Fibroblast of mammary gland (primary cell): Measurements from ENCODE around the gene TREML2.
A peak's percentile ranks its signal among the peaks of the same experiment; 100 is the strongest.

Source experiments
- DNase-seq: peaks from one replicate; pipeline ENCODE4 v3.0.0-alpha.2; 2010; ENCODE audit warnings: low read depth
- H3K4me3 ChIP-seq: 2 replicates; pipeline ENCODE4 v1.5.1; 2011; ENCODE audit warnings: low read depth, mild to moderate bottlenecking, low read length, moderate library complexity; ENCODE audit not compliant: control insufficient read depth
- TF ChIP-seq, protein P1 (sequence below): conservative IDR thresholded peaks from 2 replicates; pipeline ENCODE4 v1.5.1; 2011; ENCODE audit warnings: low read depth, low read length, inconsistent platforms; ENCODE audit not compliant: control insufficient read depth, insufficient read depth

TREML2 gene

DNA sequence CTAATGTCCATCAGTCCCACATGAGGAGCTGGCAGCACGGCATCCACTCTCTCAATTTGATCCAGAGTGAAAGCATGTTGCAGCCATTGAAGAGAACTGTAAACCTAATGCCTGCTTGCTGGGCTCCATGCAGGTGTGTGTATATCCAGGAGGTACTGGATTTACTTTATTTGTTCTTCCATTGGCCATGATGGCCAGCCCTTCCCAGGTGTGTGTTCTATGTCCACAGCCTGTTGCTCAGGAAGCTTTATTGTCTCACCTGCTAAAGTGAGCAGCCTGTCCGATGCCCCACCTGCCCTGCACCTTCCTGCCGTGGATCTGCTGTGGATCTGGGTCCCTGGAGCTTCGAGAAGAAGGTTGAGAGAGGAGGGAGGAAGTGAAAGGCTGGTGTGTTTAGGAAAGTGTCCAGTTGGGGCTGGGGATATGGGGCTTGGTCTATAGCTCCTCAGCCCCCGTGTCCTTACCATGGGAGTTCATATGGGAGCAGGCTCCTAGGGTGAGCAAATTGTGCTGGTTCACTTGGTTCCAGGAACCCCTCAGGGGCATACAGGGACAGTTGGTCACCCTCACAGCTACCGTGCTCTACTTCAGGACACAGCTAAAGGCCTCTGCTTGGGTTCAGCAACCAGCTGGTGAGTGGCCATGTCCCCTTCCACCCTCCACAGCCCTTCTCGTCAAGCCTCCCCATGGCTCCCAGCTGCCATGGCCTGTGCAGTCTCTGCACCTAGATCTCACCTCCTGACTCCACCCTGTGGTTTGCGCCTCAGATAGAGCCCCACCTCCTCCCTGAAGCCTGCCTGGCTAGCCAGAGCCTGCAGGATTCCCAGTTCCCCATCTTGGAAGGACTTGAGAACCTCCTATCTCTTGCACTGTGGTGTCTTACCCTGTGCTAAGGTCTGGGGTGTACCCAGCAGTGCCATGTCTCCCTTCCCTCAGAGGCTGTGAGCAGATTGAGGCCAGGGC lies 12.7 kb downstream of the TREML2 start:
- no peak overlapping the region for H3K4me3 ChIP-seq
- TF ChIP-seq, protein P1, sequence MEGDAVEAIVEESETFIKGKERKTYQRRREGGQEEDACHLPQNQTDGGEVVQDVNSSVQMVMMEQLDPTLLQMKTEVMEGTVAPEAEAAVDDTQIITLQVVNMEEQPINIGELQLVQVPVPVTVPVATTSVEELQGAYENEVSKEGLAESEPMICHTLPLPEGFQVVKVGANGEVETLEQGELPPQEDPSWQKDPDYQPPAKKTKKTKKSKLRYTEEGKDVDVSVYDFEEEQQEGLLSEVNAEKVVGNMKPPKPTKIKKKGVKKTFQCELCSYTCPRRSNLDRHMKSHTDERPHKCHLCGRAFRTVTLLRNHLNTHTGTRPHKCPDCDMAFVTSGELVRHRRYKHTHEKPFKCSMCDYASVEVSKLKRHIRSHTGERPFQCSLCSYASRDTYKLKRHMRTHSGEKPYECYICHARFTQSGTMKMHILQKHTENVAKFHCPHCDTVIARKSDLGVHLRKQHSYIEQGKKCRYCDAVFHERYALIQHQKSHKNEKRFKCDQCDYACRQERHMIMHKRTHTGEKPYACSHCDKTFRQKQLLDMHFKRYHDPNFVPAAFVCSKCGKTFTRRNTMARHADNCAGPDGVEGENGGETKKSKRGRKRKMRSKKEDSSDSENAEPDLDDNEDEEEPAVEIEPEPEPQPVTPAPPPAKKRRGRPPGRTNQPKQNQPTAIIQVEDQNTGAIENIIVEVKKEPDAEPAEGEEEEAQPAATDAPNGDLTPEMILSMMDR = no peak
- no peak for DNase-seq

DNA sequence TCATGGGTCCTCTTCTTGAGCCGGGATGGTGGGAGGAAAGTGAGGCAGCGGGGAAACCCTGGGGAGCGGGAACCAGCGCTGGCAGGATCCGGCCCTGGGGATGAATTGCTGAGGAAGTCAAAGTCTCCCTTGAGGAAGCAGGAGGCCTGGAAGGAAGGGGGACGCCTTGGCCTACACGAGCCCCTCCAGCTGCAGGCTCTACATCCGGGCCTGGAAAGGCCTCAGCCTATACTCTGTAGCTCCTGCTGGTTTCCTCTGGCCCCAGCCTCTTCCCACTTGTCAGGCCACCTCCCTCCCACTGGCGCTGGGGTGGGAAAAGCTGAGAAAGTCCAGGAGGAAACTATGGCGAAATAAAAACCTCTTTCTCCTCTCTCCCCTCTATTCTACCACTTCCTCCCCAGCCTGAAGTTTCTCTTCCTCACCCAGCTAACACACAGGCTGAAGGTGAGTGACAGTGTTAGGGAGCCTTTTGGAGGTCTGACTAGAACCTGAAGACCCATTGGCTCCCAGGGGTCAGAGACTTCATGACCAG lies 14.9 kb downstream of the TREML2 start:
- H3K4me3 ChIP-seq = no peak overlapping the region
- no peak for DNase-seq
- TF ChIP-seq, protein P1 = no peak

DNA sequence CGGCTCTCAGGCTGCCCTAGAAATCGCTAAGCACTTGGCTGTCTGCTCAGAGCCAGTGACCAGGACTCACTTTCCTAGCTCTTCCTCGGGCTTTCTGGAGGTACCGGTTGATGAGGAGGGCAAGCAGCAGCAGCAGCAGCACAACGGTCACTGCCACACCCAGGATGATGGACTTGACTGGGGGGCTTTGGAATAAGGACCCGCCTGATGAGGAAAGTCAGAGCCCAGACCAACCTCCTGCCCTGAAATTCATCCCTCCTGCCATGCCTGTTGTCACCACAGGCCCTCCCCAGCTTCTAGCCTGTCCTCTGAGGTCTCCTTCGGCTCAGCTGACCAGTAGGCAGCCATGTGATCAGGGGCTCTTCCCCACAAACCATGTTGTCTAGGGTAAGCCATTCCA lies 16.2 kb downstream of the TREML2 start:
- no peak for DNase-seq
- TF ChIP-seq, protein P1 = no peak
- no peak overlapping the region for H3K4me3 ChIP-seq

- DNase-seq = peak; percentile 54
- TF ChIP-seq, protein P1 = peak; percentile 60
- no peak overlapping the region for H3K4me3 ChIP-seq
These were observed 18.6 kb downstream of the TREML2 start for GRCh38 chr6:41182069-41183034.

DNA sequence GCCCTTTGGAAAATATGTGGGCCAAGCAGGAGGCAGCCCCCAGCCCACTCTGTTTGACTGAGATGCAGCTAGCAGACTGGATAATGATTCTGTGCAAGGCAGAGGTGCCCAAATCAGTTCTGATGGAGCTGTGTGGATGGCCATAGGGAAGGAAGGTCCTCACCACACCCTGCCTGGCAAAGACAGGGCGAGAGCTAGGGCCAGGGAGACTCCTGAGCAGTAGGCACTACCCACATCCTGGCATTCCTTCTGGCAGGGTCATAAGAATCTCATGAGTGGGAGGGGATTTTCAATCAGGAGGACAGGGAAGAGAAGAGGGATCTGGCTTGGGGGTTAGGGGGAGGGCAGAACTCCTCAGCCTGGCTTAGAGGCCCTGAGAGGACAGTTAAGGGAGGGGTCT lies 19.4 kb downstream of the TREML2 start:
- DNase-seq = no peak
- TF ChIP-seq, protein P1 = no peak
- no peak overlapping the region for H3K4me3 ChIP-seq

- no peak for DNase-seq
- no peak overlapping the region for H3K4me3 ChIP-seq
- TF ChIP-seq, protein P1 = no peak
These were observed 21.8 kb downstream of the TREML2 start for GRCh38 chr6:41179163-41179562.
